ENCODE results near the gene DENND1A. TPM values are rescaled to one million over a fixed set of nuclear protein-coding genes. Genes with fewer than 3 reads are reported as not detected.

The DENND1A gene
- total and polyA plus RNA-seq, 2 donors from 2014 or later, result 16.3 to 19.6 TPM

DNA sequence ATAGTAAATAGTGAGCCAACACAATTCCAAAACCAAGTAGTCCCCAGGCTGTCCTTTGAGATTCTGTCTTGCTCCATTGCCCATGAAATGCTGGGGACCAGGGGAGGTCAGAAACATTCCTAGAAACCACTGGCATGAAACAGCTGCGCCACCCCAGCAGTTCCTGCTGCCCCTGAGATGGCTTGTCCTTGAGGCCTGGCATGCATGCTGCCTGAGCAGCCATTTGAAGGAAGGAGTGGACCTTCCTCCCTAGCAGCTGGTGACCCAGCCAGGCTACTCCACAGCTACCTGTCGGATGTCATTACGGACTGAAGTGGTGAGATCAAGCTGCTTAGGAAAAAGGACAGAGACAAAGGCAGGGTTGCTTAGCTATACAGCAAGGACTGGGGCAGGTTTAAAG lies 260.6 kb downstream of the DENND1A start:
- TF ChIP-seq CTCF (IDR thresholded peaks at IDR 0.05; ENCODE audit: borderline replicate concordance, extremely low read depth, insufficient read depth), result no peak
- Histone ChIP-seq H3K9ac (ENCODE audit: low read length in 3 of 3) (no peak overlapping the region), H3K9me3 (ENCODE audit: control insufficient read depth in 2 of 3, insufficient read depth in 1 of 3, low read length in 3 of 3) (peaks cover 0 to 9% (median 3%) of the 10 kb centered on the region in 3 donors), H3K27me3 (ENCODE audit: control insufficient read depth, insufficient read depth, low read length) (no peaks in the 10 kb centered on the region), H3K27ac (ENCODE audit: low read depth in 2 of 2, low read length in 2 of 2) (peak overlapping the region; percentile 56 to 63), H3K36me3 (ENCODE audit: control insufficient read depth in 2 of 3, insufficient read depth in 3 of 3, low read length in 3 of 3) (peaks cover 0 to 7% (median 4%) of the 10 kb centered on the region in 3 donors), H3K4me3 (ENCODE audit: low read length in 3 of 3) (no peak overlapping the region), H3K4me1 (ENCODE audit: control insufficient read depth in 2 of 3, insufficient read depth in 2 of 3, low read depth in 1 of 3, low read length in 3 of 3) (peaks cover 0 to 9% (median 0%) of the 10 kb centered on the region in 3 donors)
- peak; percentile 80 for FAIRE-seq
- peak; percentile 86 to 96 (median 93) for DNase-seq
- intact Hi-C loops (cut with DNase I), result no loop called here

- no peak for DNase-seq
- Histone ChIP-seq H3K4me1 (ENCODE audit: control insufficient read depth in 2 of 3, insufficient read depth in 2 of 3, low read depth in 1 of 3, low read length in 3 of 3) (peaks cover 0 to 3% (median 0%) of the 10 kb centered on the region in 3 donors), H3K9me3 (ENCODE audit: control insufficient read depth in 2 of 3, insufficient read depth in 1 of 3, low read length in 3 of 3) (peaks cover 0 to 7% (median 0%) of the 10 kb centered on the region in 3 donors), H3K27me3 (ENCODE audit: control insufficient read depth, insufficient read depth, low read length) (no peaks in the 10 kb centered on the region), H3K9ac (ENCODE audit: low read length in 3 of 3) (no peak overlapping the region), H3K4me3 (ENCODE audit: low read length in 3 of 3) (no peak overlapping the region), H3K36me3 (ENCODE audit: control insufficient read depth in 2 of 3, insufficient read depth in 3 of 3, low read length in 3 of 3) (peaks cover 0 to 5% (median 0%) of the 10 kb centered on the region in 3 donors), H3K27ac (ENCODE audit: low read depth in 2 of 2, low read length in 2 of 2) (no peak overlapping the region)
- TF ChIP-seq CTCF (IDR thresholded peaks at IDR 0.05; ENCODE audit: borderline replicate concordance, extremely low read depth, insufficient read depth), result no peak
- intact Hi-C loops (cut with DNase I), result no loop called here
- no peak for FAIRE-seq
Observed at GRCh38 chr9:123663529-123663928, 266.4 kb downstream of the DENND1A start.

DNA sequence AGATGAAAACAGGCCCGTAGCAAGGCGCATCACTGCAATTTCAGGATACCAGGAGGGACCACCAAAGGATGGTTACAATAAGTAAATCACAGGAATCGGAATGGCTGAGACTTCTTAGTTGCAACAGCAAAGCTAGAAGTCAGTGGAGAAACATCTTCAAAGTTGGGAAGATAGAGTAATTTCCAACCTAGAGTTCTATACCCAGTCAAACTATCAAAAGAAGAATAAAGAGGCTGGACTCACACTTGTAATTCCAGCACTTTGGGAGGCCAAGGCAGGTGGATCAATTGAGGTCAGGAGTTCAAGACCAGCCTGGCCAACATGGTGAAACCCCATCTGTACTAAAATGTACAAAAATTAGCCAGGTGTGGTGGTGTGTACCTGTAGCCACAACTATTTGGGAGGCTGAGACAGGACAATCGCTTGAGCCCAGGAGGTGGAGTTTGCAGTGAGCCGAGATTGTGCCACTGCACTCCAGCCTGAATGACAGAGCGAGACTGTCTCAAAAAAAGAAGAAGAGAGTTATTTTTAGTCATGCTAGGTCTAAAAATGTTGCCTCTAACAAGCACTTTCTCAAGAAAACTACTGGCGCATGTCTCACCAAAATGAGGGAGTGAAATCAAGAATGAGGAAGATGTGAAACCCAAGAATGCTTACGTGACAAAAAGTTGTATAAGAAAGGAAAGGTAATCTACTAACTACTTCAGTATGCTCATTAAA lies 267.7 kb downstream of the DENND1A start:
- Histone ChIP-seq H3K4me3 (ENCODE audit: low read length in 3 of 3) (no peak overlapping the region), H3K27ac (ENCODE audit: low read depth in 2 of 2, low read length in 2 of 2) (no peak overlapping the region), H3K4me1 (ENCODE audit: control insufficient read depth in 2 of 3, insufficient read depth in 2 of 3, low read depth in 1 of 3, low read length in 3 of 3) (no peaks in the 10 kb centered on the region), H3K36me3 (ENCODE audit: control insufficient read depth in 2 of 3, insufficient read depth in 3 of 3, low read length in 3 of 3) (peaks cover 0 to 5% (median 0%) of the 10 kb centered on the region in 3 donors), H3K9me3 (ENCODE audit: control insufficient read depth in 2 of 3, insufficient read depth in 1 of 3, low read length in 3 of 3) (peaks cover 0 to 7% (median 0%) of the 10 kb centered on the region in 3 donors), H3K27me3 (ENCODE audit: control insufficient read depth, insufficient read depth, low read length) (no peaks in the 10 kb centered on the region), H3K9ac (ENCODE audit: low read length in 3 of 3) (no peak overlapping the region)
- intact Hi-C loops (cut with DNase I), result no loop called here
- no peak for DNase-seq
- no peak for FAIRE-seq
- no peak for TF ChIP-seq CTCF (IDR thresholded peaks at IDR 0.05; ENCODE audit: borderline replicate concordance, extremely low read depth, insufficient read depth)

All from kidney (tissue), 14 donors.